C4-2B (cell line): ENCODE results near the gene BAIAP2L2.

Experiments used
- H3K27ac ChIP-seq: fragments of 450-650 bp; 2 replicates; pipeline ENCODE4 v1.5.1; 2017
- CTCF ChIP-seq: fragments of 450-650 bp; conservative IDR thresholded peaks from 2 replicates; pipeline ENCODE4 v1.5.1; 2017; ENCODE audit warnings: mild to moderate bottlenecking
- ZFX ChIP-seq: fragments of 450-650 bp; IDR thresholded peaks from 2 replicates; pipeline ENCODE4 v1.6.1; 2017

The BAIAP2L2 gene

GRCh38 chr22:38098410-38099249 lies 11.9 kb downstream of the BAIAP2L2 start:
- no peak for TF ChIP-seq ZFX
- no peak for TF ChIP-seq CTCF
- no peak overlapping the region for H3K27ac ChIP-seq

GRCh38 chr22:38097557-38098409 lies 12.7 kb downstream of the BAIAP2L2 start:
- H3K27ac ChIP-seq = no peak overlapping the region
- TF ChIP-seq CTCF (no peak), ZFX (no peak)

- TF ChIP-seq CTCF = no peak
- no peak for TF ChIP-seq ZFX
- no peak overlapping the region for H3K27ac ChIP-seq
Measured at GRCh38 chr22:38097058-38097457, 13.4 kb downstream of the BAIAP2L2 start.

- no peak overlapping the region for H3K27ac ChIP-seq
- no peak for TF ChIP-seq CTCF
- TF ChIP-seq ZFX = no peak
Measured at GRCh38 chr22:38089474-38089851, 21.0 kb downstream of the BAIAP2L2 start.

- no peak overlapping the region for H3K27ac ChIP-seq
- TF ChIP-seq CTCF (no peak), ZFX (no peak)
Measured at GRCh38 chr22:38088629-38089473, 21.6 kb downstream of the BAIAP2L2 start.

- TF ChIP-seq CTCF (no peak), ZFX (no peak)
- H3K27ac ChIP-seq = no peak overlapping the region
Measured at GRCh38 chr22:38087855-38088254, 22.6 kb downstream of the BAIAP2L2 start.
